HG02973 (cell line): ENCODE data around the gene TBC1D14.
"Not testable (repeated sequence)": the region's sequence is repeated elsewhere in the genome, so short reads cannot be mapped to it uniquely, and the experiment has no call there.

Source experiments
- ATAC-seq: cut with Tn5 transposase; IDR thresholded peaks from one replicate; pipeline ENCODE4 v1.9.1; 2021; ENCODE audit warnings: moderate library complexity; ENCODE audit not compliant: unreplicated experiment

Gene TBC1D14

DNA sequence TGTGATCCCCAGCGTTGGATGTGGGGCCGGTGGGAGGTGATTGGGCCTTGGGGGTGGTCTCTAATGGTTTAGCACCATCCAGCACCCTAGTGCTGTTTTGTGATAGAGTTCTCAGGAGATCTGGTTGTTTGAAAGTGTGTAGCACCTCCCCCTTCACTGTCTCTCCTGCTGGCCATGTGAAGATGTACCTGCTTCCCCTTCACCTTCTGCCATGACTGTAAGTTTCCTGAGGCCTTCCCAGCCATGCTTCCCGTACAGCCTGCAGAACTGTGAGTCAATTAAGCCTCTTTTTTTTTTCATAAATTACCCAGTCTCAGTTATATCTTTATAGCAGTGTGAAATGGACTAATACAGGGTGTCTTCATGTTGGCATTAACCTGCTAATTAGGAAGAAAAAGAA lies 19.3 kb upstream of the TBC1D14 start:
- ATAC-seq: no peak

DNA sequence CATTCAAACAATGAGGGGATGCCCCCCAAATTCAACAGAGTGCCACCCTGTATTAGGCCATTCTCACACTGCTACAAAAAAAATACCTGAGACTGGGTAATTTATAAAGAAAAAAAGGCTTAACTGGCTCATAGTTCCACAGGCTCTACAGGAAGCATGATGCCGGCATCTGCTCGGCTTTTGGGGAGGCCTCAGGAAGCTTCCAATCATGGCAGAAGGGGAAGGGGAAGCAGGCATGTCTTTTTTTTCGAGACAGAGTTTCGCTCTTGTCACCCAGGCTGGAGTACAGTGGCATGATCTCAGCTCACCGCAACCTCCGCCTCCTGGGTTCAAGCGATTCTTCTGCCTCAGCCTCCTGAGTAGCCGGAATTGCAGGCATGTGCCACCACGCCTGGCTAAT lies 18.7 kb upstream of the TBC1D14 start:
- ATAC-seq: not testable (repeated sequence)

- no peak for ATAC-seq
Measured at GRCh38 chr4:6891436-6892170, 18.0 kb upstream of the TBC1D14 start.

- ATAC-seq: no peak
Measured at GRCh38 chr4:6892190-6892908, 17.3 kb upstream of the TBC1D14 start.

DNA sequence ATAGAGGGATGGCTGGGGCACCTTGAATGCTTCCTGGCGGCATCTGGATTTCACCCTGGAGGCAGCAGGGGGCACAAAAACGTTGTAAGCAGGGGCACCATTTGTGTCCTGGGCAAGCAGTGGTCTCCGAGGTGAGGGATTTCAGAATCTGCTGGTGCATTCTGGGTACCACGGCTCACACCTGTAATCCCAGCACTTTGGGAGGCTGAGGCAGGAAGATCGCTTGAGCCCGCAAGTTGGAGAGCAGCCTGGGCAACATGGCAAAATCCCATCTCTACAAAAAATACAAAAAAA lies 16.8 kb upstream of the TBC1D14 start:
- no peak for ATAC-seq

- ATAC-seq: no peak
Measured at GRCh38 chr4:6893449-6894085, 16.1 kb upstream of the TBC1D14 start.

- ATAC-seq: no peak
Measured at GRCh38 chr4:6894086-6894478, 15.5 kb upstream of the TBC1D14 start.

DNA sequence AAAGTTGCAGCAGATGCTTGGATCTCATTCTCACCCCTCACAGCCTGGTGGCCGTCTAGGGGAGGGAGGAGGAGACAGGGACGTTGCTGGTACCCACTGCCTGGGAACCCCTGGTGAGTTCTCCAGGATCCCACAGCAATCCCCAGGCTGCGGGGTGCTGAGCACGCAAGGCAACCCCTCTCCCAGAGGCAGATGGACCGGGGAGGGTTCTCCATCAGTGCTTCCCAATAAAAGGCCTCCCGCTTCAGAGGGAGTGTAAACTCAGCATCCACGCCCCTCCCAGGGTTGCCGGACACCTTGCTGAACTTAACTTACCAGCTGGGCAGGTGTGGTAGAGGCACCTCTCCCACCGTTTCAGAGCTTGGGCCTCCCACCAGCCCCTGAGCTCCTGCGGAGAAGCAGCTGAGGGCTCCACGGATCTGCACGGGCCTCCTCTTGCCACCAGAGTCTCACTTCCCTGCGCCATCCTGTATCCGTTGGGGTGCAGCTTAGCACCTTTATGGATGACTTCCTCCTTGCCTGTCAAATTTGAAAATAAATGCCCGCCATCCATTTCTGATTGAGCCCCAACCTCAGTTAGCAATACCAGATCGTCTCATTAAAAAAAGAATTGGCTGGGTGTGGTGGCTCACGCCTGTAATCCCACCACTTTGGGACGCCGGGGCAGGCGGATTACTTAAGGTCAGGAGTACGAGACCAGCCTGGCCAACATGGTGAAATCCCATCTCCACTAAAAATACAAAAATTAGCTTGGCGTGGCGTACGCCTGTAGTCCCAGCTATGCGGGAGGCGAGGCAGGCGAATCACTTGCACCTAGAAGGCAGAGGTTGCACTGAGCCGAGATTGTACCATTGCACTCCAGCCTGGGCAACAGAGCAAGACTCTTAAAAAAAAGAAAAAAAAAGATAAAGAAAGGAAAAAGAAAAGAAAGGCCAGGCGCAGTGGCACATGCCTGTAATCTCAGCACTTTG lies 14.8 kb upstream of the TBC1D14 start:
- ATAC-seq: no peak

DNA sequence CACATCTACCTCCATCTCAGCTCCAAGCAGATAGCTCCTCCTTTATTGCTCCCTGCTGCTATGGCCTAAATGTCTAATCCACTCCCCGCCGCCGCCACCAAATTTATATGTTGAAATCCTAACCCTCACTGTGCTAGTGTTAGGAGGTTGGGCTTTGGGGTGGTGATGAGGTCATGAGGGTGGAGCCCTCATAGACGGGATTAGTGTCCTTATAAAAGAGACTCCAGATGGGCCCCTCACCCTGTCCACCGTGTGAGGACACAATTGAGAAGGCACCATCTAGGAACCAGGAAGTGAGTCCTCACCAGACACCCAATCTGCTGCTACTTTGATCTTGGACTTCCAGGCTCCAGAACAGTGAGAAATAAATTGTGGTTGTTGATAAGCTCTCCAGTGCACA lies 13.6 kb upstream of the TBC1D14 start:
- ATAC-seq: no peak

DNA sequence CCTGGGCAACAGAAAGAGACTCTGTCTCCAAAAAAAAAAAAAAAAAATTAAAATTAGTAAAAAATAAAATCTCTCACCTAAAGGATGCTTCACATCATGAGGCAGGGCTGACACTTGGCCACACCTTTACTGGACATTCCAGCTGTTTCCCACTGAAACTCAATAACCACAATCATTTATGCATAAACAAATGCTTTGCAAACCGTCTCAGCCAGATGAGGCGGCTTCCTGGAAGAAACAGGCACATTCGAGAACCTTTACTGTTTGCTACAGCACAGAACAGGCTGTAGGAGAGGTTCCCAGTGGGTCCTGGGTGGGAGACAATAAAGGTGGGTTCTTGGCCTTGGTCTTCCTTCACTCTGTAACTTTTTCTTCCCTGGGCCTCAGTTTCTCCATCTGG lies 10.9 kb upstream of the TBC1D14 start:
- ATAC-seq: no peak

DNA sequence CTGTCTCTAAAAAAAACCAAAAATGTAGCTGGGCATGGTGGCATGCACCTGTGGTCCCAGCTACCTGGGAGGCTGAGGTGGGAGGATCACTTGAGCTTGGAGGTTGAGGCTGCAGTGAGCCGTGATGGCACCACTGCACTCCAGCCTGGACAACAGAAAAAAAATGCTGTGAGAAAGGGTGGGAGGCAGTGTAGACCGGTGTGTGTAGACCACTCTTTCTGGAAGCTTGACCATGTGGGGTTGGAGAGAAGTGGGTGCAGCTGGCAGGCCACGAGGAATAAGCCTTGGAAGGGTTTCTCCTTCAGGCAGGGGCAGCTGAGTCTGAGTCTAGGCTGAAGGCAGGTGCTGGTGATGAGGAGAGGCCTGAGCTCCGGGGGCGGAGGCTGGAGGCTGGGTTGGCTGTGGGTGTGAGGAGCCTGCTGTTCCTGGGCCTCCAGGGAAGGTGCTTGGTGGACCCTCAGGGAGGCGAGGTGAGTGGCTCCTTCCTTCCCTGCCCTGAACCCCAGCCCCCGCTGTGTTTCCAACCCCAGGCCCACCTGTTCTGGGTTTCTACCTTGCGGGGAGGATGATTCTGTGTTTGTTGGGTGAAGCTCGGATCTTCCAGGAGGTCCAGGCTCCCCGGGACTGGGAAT lies 9.3 kb upstream of the TBC1D14 start:
- no peak for ATAC-seq

- no peak for ATAC-seq
Measured at GRCh38 chr4:6900956-6901355, 8.7 kb upstream of the TBC1D14 start.

DNA sequence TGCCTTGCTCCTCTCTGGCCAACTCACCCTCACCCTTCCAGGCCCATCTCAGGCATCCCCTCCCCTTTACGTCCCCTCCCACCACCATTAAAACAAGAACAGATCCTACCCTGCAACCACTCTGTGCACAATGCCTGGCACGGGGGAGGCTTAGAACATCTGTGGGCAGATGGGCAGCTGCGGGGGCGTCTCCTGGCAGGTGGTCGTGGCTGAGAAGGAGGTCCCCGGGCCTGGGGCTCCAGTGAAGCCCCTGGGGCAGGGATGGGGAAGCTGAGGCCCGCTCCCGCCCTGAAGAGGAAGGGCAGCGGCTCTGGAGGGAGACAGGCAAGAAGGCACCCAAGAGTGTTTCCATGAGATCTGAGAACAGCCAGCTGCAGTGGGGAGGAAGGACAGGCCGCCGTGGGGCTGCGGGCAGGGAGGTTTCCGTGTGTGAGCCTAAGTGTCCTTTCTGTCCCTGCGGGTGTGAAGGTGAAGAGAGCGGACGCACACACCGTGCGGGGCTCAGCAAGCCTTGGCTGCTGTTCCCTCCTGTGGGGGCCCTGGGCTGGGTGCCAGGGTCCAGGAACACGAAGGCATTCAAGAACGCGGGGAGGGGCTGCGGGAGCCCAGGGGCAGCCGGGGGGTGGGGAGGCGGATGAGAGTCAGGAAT lies 7.8 kb upstream of the TBC1D14 start:
- no peak for ATAC-seq

DNA sequence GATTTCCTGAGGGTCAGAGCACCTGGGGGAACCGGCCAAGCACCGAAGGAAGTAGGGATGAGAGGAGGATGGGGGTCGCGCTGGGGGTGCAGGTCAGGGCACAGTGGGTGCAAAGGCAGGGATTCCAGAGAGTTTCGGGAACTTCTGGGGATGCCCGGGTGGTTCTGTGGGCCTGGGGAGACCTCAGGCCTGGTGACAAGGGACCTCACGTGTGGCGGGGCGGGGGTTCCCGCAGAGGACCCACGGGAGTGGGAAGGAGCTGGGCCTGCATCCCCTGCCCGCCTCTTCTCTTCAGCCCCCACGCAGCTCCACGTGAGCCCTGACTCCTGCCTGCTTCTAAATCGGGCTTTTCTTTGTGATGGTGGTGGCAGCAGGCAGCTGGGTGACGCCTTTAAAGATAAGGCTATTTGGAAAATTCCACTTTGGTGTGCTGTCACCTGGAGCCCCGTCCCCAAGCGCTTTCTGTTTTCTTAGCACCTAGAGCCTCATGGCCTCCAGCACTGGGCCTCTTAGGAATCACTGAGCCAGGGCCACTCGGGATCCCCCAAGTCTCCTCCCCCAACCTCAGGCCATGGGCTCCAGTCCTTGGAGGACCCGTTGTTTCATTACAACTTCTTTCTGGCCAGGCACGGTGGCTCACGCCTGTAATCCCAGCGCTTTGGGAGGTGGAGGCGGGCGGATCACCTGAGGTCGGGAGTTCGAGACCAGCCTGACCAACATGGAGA lies 7.1 kb upstream of the TBC1D14 start:
- ATAC-seq: no peak

- ATAC-seq: no peak
Measured at GRCh38 chr4:6905516-6906445, 3.8 kb upstream of the TBC1D14 start.

- not testable (repeated sequence) for ATAC-seq
Measured at GRCh38 chr4:6906486-6906885, 3.1 kb upstream of the TBC1D14 start.

GRCh38 chr4:6907658-6908191 lies 1.9 kb upstream of the TBC1D14 start:
- ATAC-seq: no peak

- ATAC-seq: no peak
Measured at GRCh38 chr4:6908432-6909112, 1.1 kb upstream of the TBC1D14 start.
